ENCODE measurements around the gene TUBGCP2.
A peak's percentile ranks its signal among the peaks of the same experiment; 100 is the strongest.

The TUBGCP2 gene

GRCh38 chr10:133278577-133279265 is 30.0 kb downstream of the TUBGCP2 start:
- peak; percentile 91 for DNase-seq (ENCODE audit: low read depth, low spot score)

- DNase-seq (ENCODE audit: low read depth, low spot score), result no peak
These were observed 30.6 kb downstream of the TUBGCP2 start for GRCh38 chr10:133277993-133278576.

GRCh38 chr10:133277277-133277992 is 31.2 kb downstream of the TUBGCP2 start:
- DNase-seq (ENCODE audit: low read depth, low spot score), result peak; percentile 17

GRCh38 chr10:133276435-133277201 is 32.1 kb downstream of the TUBGCP2 start, which contains the start of gene ADAM8:
TSS of gene ADAM8 (minus strand) at chr10:133276868. CDS start at chr10:133276817, 51 bp downstream.
- DNase-seq (ENCODE audit: low read depth, low spot score), result peak; percentile 44

GRCh38 chr10:133276100-133276434 is 32.6 kb downstream of the TUBGCP2 start:
- peak; percentile 43 for DNase-seq (ENCODE audit: low read depth, low spot score)

- peak; percentile 50 for DNase-seq (ENCODE audit: low read depth, low spot score)
These were observed 33.0 kb downstream of the TUBGCP2 start for GRCh38 chr10:133275684-133276092.

GRCh38 chr10:133274751-133275683 is 33.7 kb downstream of the TUBGCP2 start:
- peak; percentile 57 for DNase-seq (ENCODE audit: low read depth, low spot score)

- DNase-seq (ENCODE audit: low read depth, low spot score), result no peak
These were observed 35.0 kb downstream of the TUBGCP2 start for GRCh38 chr10:133273534-133274143.

GRCh38 chr10:133272964-133273420 is 35.7 kb downstream of the TUBGCP2 start:
- no peak for DNase-seq (ENCODE audit: low read depth, low spot score)

GRCh38 chr10:133272301-133272963 is 36.2 kb downstream of the TUBGCP2 start:
- DNase-seq (ENCODE audit: low read depth, low spot score), result no peak

- DNase-seq (ENCODE audit: low read depth, low spot score), result no peak
These were observed 37.0 kb downstream of the TUBGCP2 start for GRCh38 chr10:133271521-133272300.

GRCh38 chr10:133270773-133271297 is 37.8 kb downstream of the TUBGCP2 start:
- no peak for DNase-seq (ENCODE audit: low read depth, low spot score)

GRCh38 chr10:133270204-133270603 is 38.5 kb downstream of the TUBGCP2 start:
- no peak for DNase-seq (ENCODE audit: low read depth, low spot score)

GRCh38 chr10:133269367-133269766 is 39.3 kb downstream of the TUBGCP2 start:
- DNase-seq (ENCODE audit: low read depth, low spot score), result no peak

GRCh38 chr10:133268532-133268931 is 40.1 kb downstream of the TUBGCP2 start:
- DNase-seq (ENCODE audit: low read depth, low spot score), result no peak

GRCh38 chr10:133267829-133268228 is 40.8 kb downstream of the TUBGCP2 start:
- no peak for DNase-seq (ENCODE audit: low read depth, low spot score)

- no peak for DNase-seq (ENCODE audit: low read depth, low spot score)
These were observed 41.4 kb downstream of the TUBGCP2 start for GRCh38 chr10:133267293-133267692.

GRCh38 chr10:133266056-133266795 is 42.4 kb downstream of the TUBGCP2 start:
- no peak for DNase-seq (ENCODE audit: low read depth, low spot score)

Data from ELF-1 (cell line).